HG03064 (cell line): Measurements from ENCODE around the gene DHRS1.

Experiments
- ATAC-seq: cut with Tn5 transposase; IDR thresholded peaks from one replicate; pipeline ENCODE4 v1.9.1; 2021; ENCODE audit warnings: low read depth; ENCODE audit not compliant: unreplicated experiment

DHRS1 gene

DNA sequence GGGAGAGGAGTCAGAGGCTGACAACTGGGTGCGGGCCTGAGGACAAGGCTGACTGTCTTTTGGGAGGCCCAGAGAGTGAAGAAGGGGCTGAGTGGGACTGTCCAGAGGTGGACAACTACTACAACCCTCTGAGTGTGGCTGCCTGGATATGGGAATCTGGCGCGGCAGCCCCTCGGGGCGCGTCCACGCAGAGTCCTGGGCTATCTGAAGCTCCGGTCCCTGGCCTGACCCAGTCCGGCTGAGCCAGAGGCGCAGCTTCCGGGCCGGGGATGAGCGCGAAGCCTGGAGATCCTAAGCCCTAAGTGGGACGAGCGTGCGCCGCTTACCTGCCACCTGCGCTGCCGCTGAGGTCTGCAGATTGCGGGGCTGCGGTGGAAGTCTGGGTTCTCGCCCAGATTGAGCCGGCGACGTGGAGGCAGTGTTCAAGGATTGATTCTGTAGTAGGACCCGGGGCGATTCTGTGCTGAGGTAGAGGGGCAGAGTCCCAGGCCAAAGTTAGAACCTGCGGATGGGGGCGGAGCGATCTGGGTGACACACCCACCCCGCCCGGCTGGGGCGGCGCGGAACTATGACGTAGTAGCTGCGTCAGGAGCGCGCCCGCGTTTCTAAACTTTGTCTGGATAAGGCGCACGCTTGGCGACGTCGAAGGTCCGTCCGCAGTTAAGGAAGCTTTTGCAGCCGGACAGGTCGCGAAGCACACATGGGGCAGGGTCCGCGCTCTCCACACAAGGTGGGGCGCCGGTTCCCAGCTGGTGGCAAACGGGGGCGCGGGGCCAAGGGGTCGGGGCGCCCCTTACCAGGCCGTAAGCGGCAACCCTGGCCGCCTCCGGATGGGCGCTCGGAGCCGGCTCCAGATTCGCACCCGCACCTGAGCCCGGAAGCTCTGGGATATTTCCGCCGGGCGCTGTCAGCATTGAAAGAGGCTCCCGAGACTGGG lies at the start of gene DHRS1, which contains the start of gene NOP9:
Gene DHRS1 (minus strand): TSS at position 526 of the 937 bp plus-strand sequence. CDS start 674 bp downstream, outside the sequence.
Gene NOP9 (plus strand): TSS at position 596 of the 937 bp plus-strand sequence. CDS start 105 bp downstream, at position 701.
- peak; percentile 74 for ATAC-seq

GRCh38 chr14:24348186-24348585 lies 48.6 kb upstream of the DHRS1 start:
- no peak for ATAC-seq

- no peak for ATAC-seq
Observed at GRCh38 chr14:24347134-24347533, 47.6 kb upstream of the DHRS1 start.

DNA sequence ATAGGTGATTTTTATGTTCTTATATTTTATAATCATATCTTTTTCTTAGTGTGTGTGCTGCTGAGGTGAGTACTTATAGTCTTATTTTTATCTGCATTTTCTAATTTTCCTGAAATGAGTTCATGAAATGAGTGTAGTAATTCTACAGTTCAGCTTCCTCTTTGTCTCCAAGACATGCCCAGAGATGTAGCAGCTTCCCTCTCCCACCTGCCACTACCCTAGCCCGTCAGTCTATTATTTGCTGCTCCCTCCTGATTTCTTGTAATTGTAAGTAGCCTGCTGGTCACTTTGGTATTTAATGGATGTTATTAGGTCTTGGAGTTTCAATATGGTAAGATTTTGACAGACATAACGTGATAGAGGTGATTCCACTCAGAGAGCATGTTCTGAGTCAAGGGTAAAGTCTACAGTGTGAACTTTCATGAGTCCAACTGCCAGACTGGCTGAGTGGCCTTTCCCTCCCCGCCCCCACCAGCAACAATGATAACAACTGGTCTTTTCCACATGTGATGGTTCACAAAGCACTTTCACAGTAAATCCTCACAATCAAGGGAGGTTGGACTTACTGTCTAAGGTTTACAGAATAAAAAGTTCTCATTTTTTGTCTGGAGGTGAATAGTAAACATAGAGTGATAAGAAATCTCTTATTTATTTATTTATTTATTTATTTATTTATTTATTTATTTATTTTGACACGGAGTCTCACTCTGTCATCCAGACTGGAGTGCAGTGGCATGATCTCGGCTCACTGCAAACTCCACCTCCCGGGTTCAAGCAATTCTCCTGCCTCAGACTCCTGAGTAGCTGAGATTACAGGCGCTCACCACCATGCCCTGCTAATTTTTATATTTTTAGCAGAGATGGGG lies 44.4 kb upstream of the DHRS1 start:
- ATAC-seq, result no peak

DNA sequence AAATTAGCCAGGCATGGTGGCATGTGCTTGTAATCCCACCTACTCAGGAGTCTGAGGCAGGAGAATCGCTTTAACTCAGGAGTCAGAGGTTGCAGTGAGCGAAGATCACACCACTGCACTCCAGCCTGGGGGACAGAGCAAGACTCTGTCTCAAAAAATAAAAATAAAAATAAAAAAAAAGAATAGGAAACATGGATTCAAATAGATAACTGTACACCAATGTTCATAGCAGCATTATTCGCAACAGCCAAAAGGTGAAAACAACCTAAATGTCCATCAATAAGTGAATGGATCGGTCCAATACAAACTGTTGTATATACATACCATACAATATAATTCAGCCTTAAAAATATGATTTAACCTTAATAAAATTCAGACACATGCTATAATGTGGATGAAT lies 43.3 kb upstream of the DHRS1 start:
- no peak for ATAC-seq

DNA sequence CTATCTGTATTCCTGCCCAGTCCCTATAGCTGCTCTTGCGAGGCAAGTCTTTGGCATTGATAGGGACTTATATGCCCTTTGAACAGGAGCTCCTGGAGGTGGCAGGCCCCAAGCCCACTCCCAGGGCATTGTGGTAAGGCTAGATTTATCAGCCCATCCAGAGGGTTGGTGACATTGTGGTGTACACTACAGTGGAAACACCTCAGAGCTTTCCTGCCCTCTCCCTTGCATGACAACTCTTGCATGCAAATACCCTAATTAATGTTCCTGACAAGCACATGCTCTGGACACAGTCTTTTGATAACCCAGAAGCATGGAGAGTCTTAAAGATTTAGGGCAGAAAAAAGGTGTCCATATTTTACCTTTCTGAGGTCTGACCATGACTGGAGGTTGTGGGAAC lies 41.0 kb upstream of the DHRS1 start:
- no peak for ATAC-seq

GRCh38 chr14:24339284-24340151 lies 39.9 kb upstream of the DHRS1 start, which contains the start of gene RIPK3:
TSS of gene RIPK3 (minus strand) at chr14:24339991. CDS start at chr14:24339826, 165 bp downstream.
- ATAC-seq, result peak; percentile 68

DNA sequence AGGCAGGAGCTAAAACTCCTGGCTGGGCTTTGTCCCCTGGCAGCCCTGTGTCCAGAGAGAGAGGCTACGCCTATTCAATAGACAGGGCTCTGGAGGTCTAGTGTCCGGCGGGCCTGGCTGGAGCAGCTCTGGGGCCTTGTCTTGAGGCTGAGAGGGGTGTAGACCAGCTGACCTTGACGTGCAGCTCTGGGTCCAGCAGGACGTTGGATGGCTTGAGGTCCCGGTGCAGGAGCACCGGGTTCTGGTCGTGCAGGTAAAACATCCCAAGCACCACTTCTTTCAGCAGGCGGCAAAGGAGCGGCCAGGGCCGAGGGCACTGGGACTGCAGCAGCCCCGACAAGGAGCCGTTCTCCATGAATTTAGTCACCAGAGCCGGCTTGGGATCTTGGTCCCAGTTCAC lies 39.3 kb upstream of the DHRS1 start:
- ATAC-seq, result no peak

- no peak for ATAC-seq
Observed at GRCh38 chr14:24337824-24338175, 38.2 kb upstream of the DHRS1 start.

DNA sequence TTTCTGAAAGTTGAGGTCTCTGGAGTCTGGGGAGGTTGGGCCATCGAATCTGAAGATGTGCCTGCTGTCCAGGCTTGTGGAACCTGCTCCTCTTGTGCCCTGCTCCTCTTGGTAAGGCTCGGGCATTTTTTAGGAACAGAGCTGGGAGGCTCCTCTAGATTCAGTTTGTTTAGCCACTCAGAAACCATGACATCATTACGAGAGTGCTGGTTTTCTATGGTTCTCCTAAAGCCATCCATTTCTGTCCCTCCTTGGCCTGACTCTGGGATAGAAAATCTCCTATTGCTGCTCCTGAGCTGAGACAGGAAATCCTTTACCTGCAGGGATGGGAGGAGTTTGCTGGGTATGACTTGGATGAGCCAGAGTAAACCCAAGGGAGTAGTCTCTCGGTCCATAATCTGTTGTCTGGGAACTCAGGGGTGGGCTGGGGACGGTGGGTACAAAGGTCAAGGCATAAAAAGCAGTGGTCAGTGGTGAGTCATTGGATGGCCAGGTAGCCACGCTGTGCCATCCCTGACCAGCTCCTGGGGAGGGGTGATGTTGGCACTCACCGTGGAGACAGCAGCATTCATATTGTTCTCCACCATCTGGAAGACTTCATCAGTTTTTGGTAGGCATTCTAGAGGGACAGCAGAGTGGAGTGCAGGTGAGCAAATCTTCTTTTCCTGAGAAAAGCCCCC lies 37.7 kb upstream of the DHRS1 start:
- ATAC-seq, result no peak

DNA sequence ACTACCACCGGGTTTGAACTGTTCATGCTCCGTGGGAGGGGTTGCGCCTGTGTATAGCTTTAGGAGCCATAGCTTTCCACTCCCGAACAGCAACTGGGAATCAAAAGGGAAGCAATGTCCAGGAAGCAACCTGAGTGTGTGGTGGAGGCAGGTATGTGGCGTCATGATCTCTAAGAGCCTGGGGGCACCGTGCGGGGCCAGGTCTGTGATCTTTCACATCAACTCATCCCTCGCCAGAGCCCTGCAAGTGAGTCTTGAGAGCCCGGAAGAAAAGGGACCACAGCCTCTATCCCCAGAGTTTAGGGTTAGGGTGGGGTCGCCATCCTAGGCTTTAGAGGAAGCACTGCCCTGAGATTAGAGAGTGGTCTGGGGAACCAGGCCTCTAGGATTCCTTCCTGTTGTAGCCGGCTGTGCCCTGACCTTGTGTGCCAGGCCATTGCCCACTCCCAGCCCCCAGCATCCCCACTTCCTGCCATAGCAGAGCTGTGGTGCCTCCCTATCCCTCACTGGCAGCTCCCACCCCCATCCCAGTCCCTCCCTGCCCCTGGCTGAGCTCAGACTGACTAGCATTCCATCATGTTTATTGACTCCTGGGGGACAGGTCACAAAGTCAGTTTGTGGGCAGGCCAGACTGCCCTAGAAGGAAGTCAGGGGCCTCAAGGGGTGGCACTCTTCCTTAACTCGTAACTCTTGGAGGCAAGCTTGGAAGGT lies 36.0 kb upstream of the DHRS1 start:
- no peak for ATAC-seq

DNA sequence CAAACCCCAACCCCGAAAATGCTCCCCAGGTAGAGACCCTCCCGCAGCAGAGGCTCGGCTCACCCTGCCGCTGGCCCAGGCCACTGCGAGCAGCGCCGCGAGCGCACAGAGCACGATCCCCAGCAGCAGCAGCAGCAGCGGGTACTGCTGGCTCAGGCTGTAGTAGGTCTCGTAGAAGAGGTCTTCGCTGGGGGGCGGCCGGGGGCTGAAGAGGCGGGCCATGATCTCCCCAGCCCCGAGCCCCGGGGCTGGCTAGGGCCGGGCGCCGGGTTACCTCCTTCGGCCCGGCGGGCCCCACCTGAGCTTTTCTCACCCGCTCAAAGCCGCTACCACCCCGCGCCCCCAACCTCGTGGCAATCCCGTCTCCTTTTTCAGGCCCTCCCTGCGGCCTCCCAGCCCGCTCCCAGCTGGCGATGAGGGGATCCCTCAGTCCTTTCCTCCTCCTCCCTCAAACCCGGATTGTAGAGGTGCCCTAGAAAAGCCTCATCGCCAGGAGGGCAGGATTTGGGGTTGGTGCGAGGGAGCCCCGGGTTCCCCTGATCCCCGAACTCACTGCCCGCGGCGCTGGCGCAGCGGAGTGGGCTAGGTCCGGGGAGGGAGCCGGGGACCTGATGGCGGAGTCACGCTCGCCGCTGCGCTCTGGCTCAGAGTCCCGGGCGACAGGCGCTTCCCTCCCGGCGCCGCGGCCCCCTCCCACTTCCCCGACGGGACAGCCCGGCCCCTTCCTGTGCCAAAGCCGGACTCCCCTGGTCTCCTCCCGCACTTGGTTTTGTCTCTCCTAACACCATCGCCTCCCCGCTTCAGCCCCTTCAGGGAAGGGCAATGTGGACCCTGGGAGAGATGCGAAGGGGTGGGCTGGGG lies 35.1 kb upstream of the DHRS1 start, which contains the start of gene ADCY4:
Gene ADCY4 (minus strand): TSS at position 641 of the 861 bp plus-strand sequence. CDS start 419 bp downstream, at position 222.
- ATAC-seq, result no peak

GRCh38 chr14:24332268-24332993 lies 32.9 kb upstream of the DHRS1 start:
- peak; percentile 80 for ATAC-seq

GRCh38 chr14:24331731-24332267 lies 32.2 kb upstream of the DHRS1 start:
- ATAC-seq, result no peak

GRCh38 chr14:24330973-24331674 lies 31.5 kb upstream of the DHRS1 start:
- ATAC-seq, result no peak

DNA sequence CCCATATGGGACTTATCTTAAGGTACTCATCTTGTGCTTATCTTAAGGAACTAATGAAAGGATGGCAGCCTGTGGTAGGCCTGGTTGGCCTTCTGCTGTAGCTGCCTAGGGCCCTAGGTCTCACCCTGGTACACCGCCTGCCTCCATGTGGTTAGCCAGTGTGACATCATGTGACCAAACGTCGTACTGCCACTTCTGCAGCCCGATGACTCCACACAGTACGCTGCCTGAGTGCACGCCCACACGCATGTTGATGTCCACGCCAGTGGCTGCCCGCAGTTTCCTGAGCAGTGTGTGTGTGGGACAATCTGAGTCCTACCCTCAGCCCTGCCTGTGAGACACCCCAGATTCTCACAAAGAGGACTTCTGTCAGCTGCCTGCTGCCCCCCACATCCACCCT lies 30.2 kb upstream of the DHRS1 start:
- no peak for ATAC-seq
